Measurements from ENCODE around the gene AP1M2.

Gene AP1M2

GRCh38 chr19:10566658-10567410 lies 20.3 kb downstream of the AP1M2 start:
- peak overlapping the region; percentile 93 for H3K27ac Mint-ChIP-seq (ENCODE audit: low read depth)
- ATAC-seq (replicated peaks; ENCODE audit: extremely low read depth, poor library complexity, severe bottlenecking) (peak; percentile 41), DNase-seq (ENCODE audit: low spot score in 2 of 2) (peak; percentile 43 to 81)
- H3K27me3 Mint-ChIP-seq: no peaks in the 10 kb centered on the region
- H3K4me1 Mint-ChIP-seq: peaks cover 44% of the 10 kb centered on the region
- H3K36me3 Mint-ChIP-seq (ENCODE audit: insufficient read depth): peaks cover 38% of the 10 kb centered on the region
- H3K9me3 Mint-ChIP-seq: no peaks in the 10 kb centered on the region
- peak overlapping the region; percentile 89 for H3K4me3 Mint-ChIP-seq

GRCh38 chr19:10566408-10566657 lies 20.8 kb downstream of the AP1M2 start:
- peak overlapping the region; percentile 89 for H3K4me3 Mint-ChIP-seq
- peaks cover 40% of the 10 kb centered on the region for H3K36me3 Mint-ChIP-seq (ENCODE audit: insufficient read depth)
- no peaks in the 10 kb centered on the region for H3K9me3 Mint-ChIP-seq
- H3K27me3 Mint-ChIP-seq: no peaks in the 10 kb centered on the region
- peaks cover 49% of the 10 kb centered on the region for H3K4me1 Mint-ChIP-seq
- peak overlapping the region; percentile 93 for H3K27ac Mint-ChIP-seq (ENCODE audit: low read depth)
- ATAC-seq (replicated peaks; ENCODE audit: extremely low read depth, poor library complexity, severe bottlenecking) (no peak), DNase-seq (ENCODE audit: low spot score in 2 of 2) (no peak)

- Mint-ChIP-seq H3K27me3 (no peaks in the 10 kb centered on the region), H3K27ac (ENCODE audit: low read depth) (peak within 1 kb of the TSS; percentile 93), H3K4me1 (peaks cover 50% of the 10 kb centered on the region), H3K4me3 (peak within 1 kb of the TSS; percentile 89), H3K36me3 (ENCODE audit: insufficient read depth) (peaks cover 45% of the 10 kb centered on the region), H3K9me3 (no peaks in the 10 kb centered on the region)
- ATAC-seq (replicated peaks; ENCODE audit: extremely low read depth, poor library complexity, severe bottlenecking): peak; percentile 38
- peak; percentile 98 to 99 for DNase-seq (ENCODE audit: low spot score in 2 of 2)
Observed at GRCh38 chr19:10565567-10566407, 21.3 kb downstream of the AP1M2 start, which contains the start of gene KRI1. KRI1 (minus strand) TSS chr19:10566010; CDS start chr19:10565999, 11 bp downstream.

GRCh38 chr19:10565028-10565566 lies 22.0 kb downstream of the AP1M2 start:
- Mint-ChIP-seq H3K27me3 (no peaks in the 10 kb centered on the region), H3K4me3 (peak overlapping the region; percentile 89), H3K36me3 (ENCODE audit: insufficient read depth) (peaks cover 51% of the 10 kb centered on the region), H3K9me3 (no peaks in the 10 kb centered on the region), H3K4me1 (peaks cover 46% of the 10 kb centered on the region), H3K27ac (ENCODE audit: low read depth) (peak overlapping the region; percentile 93)
- peak; percentile 12 for ATAC-seq (replicated peaks; ENCODE audit: extremely low read depth, poor library complexity, severe bottlenecking)
- no peak for DNase-seq (ENCODE audit: low spot score in 2 of 2)

- DNase-seq (ENCODE audit: low spot score in 2 of 2): no peak
- no peak for ATAC-seq (replicated peaks; ENCODE audit: extremely low read depth, poor library complexity, severe bottlenecking)
- no peaks in the 10 kb centered on the region for H3K9me3 Mint-ChIP-seq
- H3K27ac Mint-ChIP-seq (ENCODE audit: low read depth): no peak overlapping the region
- H3K4me1 Mint-ChIP-seq: peaks cover 49% of the 10 kb centered on the region
- peaks cover 56% of the 10 kb centered on the region for H3K36me3 Mint-ChIP-seq (ENCODE audit: insufficient read depth)
- no peaks in the 10 kb centered on the region for H3K27me3 Mint-ChIP-seq
- no peak overlapping the region for H3K4me3 Mint-ChIP-seq
Observed at GRCh38 chr19:10562609-10563008, 24.5 kb downstream of the AP1M2 start.

- no peak overlapping the region for H3K4me3 Mint-ChIP-seq
- H3K9me3 Mint-ChIP-seq: no peaks in the 10 kb centered on the region
- ATAC-seq (replicated peaks; ENCODE audit: extremely low read depth, poor library complexity, severe bottlenecking) (no peak), DNase-seq (ENCODE audit: low spot score in 2 of 2) (no peak)
- H3K36me3 Mint-ChIP-seq (ENCODE audit: insufficient read depth): peaks cover 56% of the 10 kb centered on the region
- no peak overlapping the region for H3K27ac Mint-ChIP-seq (ENCODE audit: low read depth)
- no peaks in the 10 kb centered on the region for H3K27me3 Mint-ChIP-seq
- H3K4me1 Mint-ChIP-seq: peaks cover 26% of the 10 kb centered on the region
Observed at GRCh38 chr19:10560154-10560553, 27.0 kb downstream of the AP1M2 start.

GRCh38 chr19:10557603-10558197 lies 29.4 kb downstream of the AP1M2 start:
- H3K27ac Mint-ChIP-seq (ENCODE audit: low read depth): peak overlapping the region; percentile 76
- H3K27me3 Mint-ChIP-seq: no peaks in the 10 kb centered on the region
- ATAC-seq (replicated peaks; ENCODE audit: extremely low read depth, poor library complexity, severe bottlenecking): no peak
- peaks cover 38% of the 10 kb centered on the region for H3K4me1 Mint-ChIP-seq
- no peak for DNase-seq (ENCODE audit: low spot score in 2 of 2)
- H3K9me3 Mint-ChIP-seq: no peaks in the 10 kb centered on the region
- H3K36me3 Mint-ChIP-seq (ENCODE audit: insufficient read depth): peaks cover 62% of the 10 kb centered on the region
- no peak overlapping the region for H3K4me3 Mint-ChIP-seq

- no peak overlapping the region for H3K27ac Mint-ChIP-seq (ENCODE audit: low read depth)
- H3K9me3 Mint-ChIP-seq: no peaks in the 10 kb centered on the region
- peaks cover 33% of the 10 kb centered on the region for H3K4me1 Mint-ChIP-seq
- no peak overlapping the region for H3K4me3 Mint-ChIP-seq
- peaks cover 66% of the 10 kb centered on the region for H3K36me3 Mint-ChIP-seq (ENCODE audit: insufficient read depth)
- H3K27me3 Mint-ChIP-seq: no peaks in the 10 kb centered on the region
- no peak for DNase-seq (ENCODE audit: low spot score in 2 of 2)
- ATAC-seq (replicated peaks; ENCODE audit: extremely low read depth, poor library complexity, severe bottlenecking): no peak
Observed at GRCh38 chr19:10555610-10555973, 31.5 kb downstream of the AP1M2 start.

- peak overlapping the region; percentile 69 for H3K4me3 Mint-ChIP-seq
- peaks cover 63% of the 10 kb centered on the region for H3K36me3 Mint-ChIP-seq (ENCODE audit: insufficient read depth)
- H3K9me3 Mint-ChIP-seq: no peaks in the 10 kb centered on the region
- H3K27me3 Mint-ChIP-seq: no peaks in the 10 kb centered on the region
- peak overlapping the region; percentile 88 for H3K27ac Mint-ChIP-seq (ENCODE audit: low read depth)
- ATAC-seq (replicated peaks; ENCODE audit: extremely low read depth, poor library complexity, severe bottlenecking) (no peak), DNase-seq (ENCODE audit: low spot score in 2 of 2) (no peak)
- H3K4me1 Mint-ChIP-seq: peaks cover 33% of the 10 kb centered on the region
Observed at GRCh38 chr19:10554760-10555609, 32.1 kb downstream of the AP1M2 start.

- Mint-ChIP-seq H3K27ac (ENCODE audit: low read depth) (peak overlapping the region; percentile 88), H3K4me1 (peaks cover 28% of the 10 kb centered on the region), H3K36me3 (ENCODE audit: insufficient read depth) (peaks cover 68% of the 10 kb centered on the region), H3K4me3 (peak overlapping the region; percentile 69), H3K9me3 (no peaks in the 10 kb centered on the region), H3K27me3 (no peaks in the 10 kb centered on the region)
- ATAC-seq (replicated peaks; ENCODE audit: extremely low read depth, poor library complexity, severe bottlenecking) (peak; percentile 87), DNase-seq (ENCODE audit: low spot score in 2 of 2) (peak; percentile 47 to 68)
Observed at GRCh38 chr19:10553943-10554381, 33.1 kb downstream of the AP1M2 start.

- H3K27me3 Mint-ChIP-seq: no peaks in the 10 kb centered on the region
- peak overlapping the region; percentile 88 for H3K27ac Mint-ChIP-seq (ENCODE audit: low read depth)
- ATAC-seq (replicated peaks; ENCODE audit: extremely low read depth, poor library complexity, severe bottlenecking): peak; percentile 7
- H3K4me1 Mint-ChIP-seq: peaks cover 25% of the 10 kb centered on the region
- H3K9me3 Mint-ChIP-seq: no peaks in the 10 kb centered on the region
- peak overlapping the region; percentile 69 for H3K4me3 Mint-ChIP-seq
- peaks cover 72% of the 10 kb centered on the region for H3K36me3 Mint-ChIP-seq (ENCODE audit: insufficient read depth)
- DNase-seq (ENCODE audit: low spot score in 2 of 2): no peak
Observed at GRCh38 chr19:10553087-10553667, 33.9 kb downstream of the AP1M2 start.
